Measurements from ENCODE around the gene VIT.
"Not testable (repeated sequence)": the region's sequence is repeated elsewhere in the genome, so short reads cannot be mapped to it uniquely, and the experiment has no call there.

Gene VIT

GRCh38 chr2:36811071-36811470, 114.6 kb downstream of the VIT start:
- DNase-seq, result no peak

- no peak for DNase-seq
Measured at GRCh38 chr2:36812196-36812595, 115.7 kb downstream of the VIT start.

- no peak for DNase-seq
Measured at GRCh38 chr2:36818542-36818941, 122.0 kb downstream of the VIT start.

- DNase-seq, result no peak
Measured at GRCh38 chr2:36819095-36819711, 122.7 kb downstream of the VIT start.

- no peak for DNase-seq
Measured at GRCh38 chr2:36820942-36821605, 124.6 kb downstream of the VIT start.

GRCh38 chr2:36823862-36824261, 127.4 kb downstream of the VIT start:
- no peak for DNase-seq

- DNase-seq, result no peak
Measured at GRCh38 chr2:36824273-36824672, 127.8 kb downstream of the VIT start.

GRCh38 chr2:36824683-36825082, 128.2 kb downstream of the VIT start:
- not testable (repeated sequence) for DNase-seq

- no peak for DNase-seq
Measured at GRCh38 chr2:36831185-36831584, 134.7 kb downstream of the VIT start.

GRCh38 chr2:36834203-36834602, 137.7 kb downstream of the VIT start:
- DNase-seq, result no peak

GRCh38 chr2:36834731-36835524, 138.4 kb downstream of the VIT start:
- DNase-seq, result no peak

- no peak for DNase-seq
Measured at GRCh38 chr2:36839976-36840617, 143.6 kb downstream of the VIT start.

- DNase-seq, result no peak
Measured at GRCh38 chr2:36843838-36844237, 147.3 kb downstream of the VIT start.

- no peak for DNase-seq
Measured at GRCh38 chr2:36849265-36849664, 152.8 kb downstream of the VIT start.

GRCh38 chr2:36854241-36854640, 157.7 kb downstream of the VIT start:
- no peak for DNase-seq

- no peak for DNase-seq
Measured at GRCh38 chr2:36855429-36855828, 158.9 kb downstream of the VIT start.

GRCh38 chr2:36857713-36858112, 161.2 kb downstream of the VIT start:
- DNase-seq, result no peak

GRCh38 chr2:36858551-36859365, 162.3 kb downstream of the VIT start:
- no peak for DNase-seq

GRCh38 chr2:36859366-36859792, 162.9 kb downstream of the VIT start:
- DNase-seq, result no peak

GRCh38 chr2:36861896-36862295, 165.4 kb downstream of the VIT start:
- no peak for DNase-seq

Measured in inflammatory macrophage treated with lipopolysaccharide for 4 hours (primary cell).